GM12801 (cell line): ENCODE measurements around the gene PEMT.

Source experiments
- TF ChIP-seq, protein P1 (sequence below): IDR thresholded peaks from one replicate; pipeline ENCODE4 v1.5.1; 2011; ENCODE audit warnings: control low read depth; ENCODE audit not compliant: insufficient read length; ENCODE audit errors: extremely low read depth

Gene PEMT

GRCh38 chr17:17554266-17554665 is 37.2 kb downstream of the PEMT start:
- TF ChIP-seq, protein P1, sequence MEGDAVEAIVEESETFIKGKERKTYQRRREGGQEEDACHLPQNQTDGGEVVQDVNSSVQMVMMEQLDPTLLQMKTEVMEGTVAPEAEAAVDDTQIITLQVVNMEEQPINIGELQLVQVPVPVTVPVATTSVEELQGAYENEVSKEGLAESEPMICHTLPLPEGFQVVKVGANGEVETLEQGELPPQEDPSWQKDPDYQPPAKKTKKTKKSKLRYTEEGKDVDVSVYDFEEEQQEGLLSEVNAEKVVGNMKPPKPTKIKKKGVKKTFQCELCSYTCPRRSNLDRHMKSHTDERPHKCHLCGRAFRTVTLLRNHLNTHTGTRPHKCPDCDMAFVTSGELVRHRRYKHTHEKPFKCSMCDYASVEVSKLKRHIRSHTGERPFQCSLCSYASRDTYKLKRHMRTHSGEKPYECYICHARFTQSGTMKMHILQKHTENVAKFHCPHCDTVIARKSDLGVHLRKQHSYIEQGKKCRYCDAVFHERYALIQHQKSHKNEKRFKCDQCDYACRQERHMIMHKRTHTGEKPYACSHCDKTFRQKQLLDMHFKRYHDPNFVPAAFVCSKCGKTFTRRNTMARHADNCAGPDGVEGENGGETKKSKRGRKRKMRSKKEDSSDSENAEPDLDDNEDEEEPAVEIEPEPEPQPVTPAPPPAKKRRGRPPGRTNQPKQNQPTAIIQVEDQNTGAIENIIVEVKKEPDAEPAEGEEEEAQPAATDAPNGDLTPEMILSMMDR: no peak

DNA sequence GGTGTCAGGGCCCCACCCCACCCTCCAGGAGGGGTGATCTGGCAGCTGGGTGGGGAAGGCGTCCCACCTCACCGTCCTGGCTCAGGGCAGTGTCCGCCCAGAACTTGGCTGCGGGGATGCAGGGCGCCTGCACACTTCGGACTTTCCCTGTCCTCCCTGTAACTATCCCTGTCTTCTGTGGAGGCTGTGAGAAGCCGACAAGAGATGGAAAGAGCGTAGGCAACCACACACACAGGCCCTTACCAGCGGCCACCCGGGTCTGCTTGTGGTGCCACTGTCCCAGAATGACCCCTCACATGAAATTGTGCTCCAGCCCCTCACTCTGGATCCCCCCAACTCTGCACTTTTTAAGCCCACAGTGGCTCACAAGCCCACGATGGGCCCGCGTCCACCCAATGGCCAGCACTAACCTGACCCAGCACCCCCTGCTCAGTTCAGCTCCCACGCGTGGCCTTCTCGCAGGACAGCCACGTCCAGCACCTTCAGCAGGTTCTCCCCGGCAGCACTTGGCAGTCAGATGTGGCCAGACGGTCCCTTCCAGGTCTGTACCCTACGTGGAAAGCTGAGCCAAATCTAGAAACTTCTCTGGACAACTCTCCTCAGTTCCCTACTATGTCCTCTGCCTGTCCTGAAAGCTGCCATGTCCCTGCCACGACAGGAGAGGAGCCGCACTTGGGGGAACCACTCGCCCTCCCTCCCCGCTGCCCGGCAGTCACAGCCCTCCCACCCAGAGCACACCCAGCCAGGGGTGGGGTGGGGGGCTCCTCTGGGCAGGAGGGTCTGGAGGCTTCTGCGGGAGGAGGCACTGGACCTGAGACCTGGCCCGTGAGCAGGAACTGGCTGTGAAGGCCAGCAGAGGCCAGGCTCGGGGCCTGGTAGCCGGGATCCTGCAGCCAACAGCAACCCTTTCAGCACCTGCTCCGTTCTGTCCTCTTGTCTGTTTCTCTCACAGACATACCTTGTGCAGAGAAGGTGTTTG is 38.0 kb downstream of the PEMT start:
- TF ChIP-seq, protein P1: no peak

DNA sequence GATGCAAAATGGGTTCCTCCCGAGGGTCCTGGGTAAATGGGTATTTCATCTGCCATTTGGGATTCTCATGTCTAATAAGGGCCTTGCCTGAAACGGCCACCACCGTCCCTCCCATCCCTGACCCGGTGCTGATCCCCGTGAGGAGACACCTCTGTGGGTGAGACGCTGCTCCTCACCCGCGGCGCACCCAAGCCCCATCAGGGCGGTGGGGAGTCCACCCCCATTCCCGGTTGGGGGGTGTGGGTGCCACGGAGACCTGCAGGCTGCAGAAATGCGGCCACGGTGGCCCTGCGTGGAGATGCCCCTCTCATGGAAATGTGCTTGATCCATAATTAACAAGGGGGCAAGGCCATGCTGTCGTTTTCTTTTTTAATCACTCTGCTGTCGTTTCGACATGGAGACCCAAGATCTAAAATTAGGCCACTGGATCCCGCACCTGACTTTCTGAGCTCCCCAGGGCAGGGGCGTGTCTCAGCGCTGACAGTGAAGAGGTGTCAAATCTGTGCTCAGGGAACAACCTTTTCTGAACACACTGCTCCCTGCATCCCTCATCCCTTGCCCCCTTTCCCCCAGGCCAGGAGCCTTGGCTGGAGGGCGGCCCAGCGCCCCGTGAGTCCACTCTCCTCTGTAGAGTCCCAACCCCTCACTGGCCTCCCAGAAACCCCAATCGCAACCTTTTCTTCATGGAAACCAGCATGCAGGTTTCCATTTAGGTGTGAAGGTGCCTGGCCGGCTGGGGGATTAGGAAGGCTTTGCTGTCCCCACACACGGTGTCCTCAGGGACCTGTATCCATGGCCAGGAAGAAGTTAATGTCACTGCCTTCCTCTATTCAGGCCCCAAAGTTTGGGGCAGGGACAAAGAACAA is 38.9 kb downstream of the PEMT start:
- TF ChIP-seq, protein P1: no peak

- TF ChIP-seq, protein P1: no peak
These were observed 40.1 kb downstream of the PEMT start for GRCh38 chr17:17551361-17551760.

GRCh38 chr17:17549732-17550366 is 41.7 kb downstream of the PEMT start:
- TF ChIP-seq, protein P1: no peak

DNA sequence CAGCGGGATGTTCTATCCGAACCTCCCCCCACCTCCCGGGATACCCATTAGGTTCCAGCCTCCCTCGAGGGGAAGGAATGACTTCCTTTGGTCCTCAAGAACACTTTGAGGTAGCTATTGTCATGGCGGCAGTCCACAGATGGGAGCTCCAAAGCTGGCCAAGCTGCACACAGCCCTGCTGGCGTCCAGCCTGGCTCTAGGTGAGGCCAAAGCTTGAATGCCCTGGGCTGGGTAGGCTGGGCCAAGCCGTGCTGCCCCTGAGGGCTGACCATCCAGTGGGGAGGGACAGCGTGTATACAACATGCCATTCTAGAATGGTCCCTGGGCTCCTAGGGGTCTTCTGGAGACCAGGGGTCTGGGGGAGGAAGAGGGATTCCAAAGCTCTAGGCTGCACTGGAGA is 43.5 kb downstream of the PEMT start:
- TF ChIP-seq, protein P1: no peak
